ENCODE measurements around the gene CSTB.

Gene CSTB

DNA sequence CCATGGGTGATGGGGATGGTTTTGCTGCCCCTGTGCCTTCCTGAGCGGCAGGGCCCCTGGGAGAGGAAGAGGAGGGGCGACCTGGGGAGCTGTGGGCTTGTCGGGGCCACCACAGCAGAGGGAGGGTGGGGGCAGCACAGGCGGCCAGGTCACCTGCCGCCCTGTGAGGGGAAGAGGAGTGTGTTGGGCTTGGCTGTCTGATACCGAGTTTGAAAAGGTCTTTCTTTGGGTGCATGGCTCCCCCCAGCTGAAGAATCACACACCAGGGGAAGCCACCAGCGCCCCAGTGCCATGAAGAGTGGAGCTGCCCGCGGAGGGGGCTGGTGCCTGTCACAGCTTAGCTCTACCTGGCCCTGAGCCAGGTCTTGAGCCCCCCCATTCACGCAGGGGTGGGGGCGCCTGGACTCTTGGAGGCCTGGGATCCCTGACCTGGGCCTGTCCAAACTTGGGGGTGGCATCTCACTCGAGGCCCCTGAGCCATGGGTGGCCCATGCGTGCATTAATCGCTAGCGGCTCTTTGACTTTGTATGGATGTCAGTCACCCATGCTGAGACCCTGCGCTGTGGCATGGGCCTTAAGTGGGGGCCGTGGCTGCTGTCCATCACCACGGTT lies 26.4 kb downstream of the CSTB start:
- TF ChIP-seq, protein P1, sequence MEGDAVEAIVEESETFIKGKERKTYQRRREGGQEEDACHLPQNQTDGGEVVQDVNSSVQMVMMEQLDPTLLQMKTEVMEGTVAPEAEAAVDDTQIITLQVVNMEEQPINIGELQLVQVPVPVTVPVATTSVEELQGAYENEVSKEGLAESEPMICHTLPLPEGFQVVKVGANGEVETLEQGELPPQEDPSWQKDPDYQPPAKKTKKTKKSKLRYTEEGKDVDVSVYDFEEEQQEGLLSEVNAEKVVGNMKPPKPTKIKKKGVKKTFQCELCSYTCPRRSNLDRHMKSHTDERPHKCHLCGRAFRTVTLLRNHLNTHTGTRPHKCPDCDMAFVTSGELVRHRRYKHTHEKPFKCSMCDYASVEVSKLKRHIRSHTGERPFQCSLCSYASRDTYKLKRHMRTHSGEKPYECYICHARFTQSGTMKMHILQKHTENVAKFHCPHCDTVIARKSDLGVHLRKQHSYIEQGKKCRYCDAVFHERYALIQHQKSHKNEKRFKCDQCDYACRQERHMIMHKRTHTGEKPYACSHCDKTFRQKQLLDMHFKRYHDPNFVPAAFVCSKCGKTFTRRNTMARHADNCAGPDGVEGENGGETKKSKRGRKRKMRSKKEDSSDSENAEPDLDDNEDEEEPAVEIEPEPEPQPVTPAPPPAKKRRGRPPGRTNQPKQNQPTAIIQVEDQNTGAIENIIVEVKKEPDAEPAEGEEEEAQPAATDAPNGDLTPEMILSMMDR (conservative IDR thresholded peaks at IDR 0.05): no peak
- no peak overlapping the region for H3K27ac ChIP-seq

DNA sequence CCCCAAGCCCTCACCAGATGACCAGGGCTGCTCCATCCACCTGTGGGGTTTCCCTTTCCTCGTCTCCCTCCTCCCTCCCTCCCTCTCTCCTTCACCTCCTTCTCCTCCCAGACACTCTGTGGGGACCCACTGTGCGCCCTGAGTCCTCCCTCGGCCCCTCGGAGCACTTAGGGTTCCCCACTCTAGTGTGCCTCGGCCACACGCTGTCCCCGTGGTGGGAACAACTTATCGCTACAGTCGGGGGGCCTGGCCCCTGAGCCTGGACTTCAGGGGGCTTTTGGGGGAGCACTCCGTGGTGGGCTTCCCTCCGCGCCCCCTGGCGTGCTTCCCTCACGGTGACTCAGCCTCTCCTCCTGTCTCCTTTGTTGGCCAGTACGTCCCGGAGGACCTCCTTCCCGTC lies 27.5 kb downstream of the CSTB start:
- H3K27ac ChIP-seq: no peak overlapping the region
- TF ChIP-seq, protein P1 (conservative IDR thresholded peaks at IDR 0.05): no peak

DNA sequence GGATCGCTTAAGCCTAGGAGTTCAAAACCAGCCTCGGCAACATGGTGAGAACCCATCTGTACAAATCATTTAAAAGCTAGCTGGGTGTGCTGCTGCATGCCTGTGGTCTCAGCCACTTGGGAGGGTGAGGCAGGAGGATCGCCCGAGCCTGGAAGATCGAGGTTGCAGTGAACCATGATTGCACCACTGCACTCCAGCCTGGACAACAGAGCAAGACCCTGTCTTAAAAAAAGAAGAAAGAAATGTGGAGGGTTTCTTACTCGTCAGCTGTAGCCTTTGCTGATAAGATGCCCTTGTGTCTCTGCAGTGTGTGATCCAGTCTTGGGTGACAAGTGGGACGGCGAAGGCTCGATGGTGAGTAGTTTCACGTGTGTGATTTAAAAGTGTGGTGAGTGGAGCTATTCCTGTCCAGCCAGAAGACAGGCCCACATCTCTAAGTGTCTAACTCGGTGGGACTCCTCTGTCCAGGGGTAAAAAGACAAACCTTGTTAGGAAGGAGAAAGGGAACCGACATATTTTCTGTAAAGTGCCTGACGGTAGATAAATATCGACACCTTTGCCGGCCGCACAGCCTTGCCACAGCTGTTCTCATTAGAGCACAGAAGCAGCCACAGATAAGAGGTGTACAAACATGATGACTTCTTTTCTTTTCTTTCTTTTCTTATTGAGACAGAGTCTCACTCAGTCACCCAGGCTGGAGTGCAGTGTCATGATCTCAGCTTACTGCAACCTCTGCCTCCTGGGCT lies 30.2 kb downstream of the CSTB start:
- H3K27ac ChIP-seq: no peak overlapping the region
- TF ChIP-seq, protein P1 (conservative IDR thresholded peaks at IDR 0.05): no peak

DNA sequence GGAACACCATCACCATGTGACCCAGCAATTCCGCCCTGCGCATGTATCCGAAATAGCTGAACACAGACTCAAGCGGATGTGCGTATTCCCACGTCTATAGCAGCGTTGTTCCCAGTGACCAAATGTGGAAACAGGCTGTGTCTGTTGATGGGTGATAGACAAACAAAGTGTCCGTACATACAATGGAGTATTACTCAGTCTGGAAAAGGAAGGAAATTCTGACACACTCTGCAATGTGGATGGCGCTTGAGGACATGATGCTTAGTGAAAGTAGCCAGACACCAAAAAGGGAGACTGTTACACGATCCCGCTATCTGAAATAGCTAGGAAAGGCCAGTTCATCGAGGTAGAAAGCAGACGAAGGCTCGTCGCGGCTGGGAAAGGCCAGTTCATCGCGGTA lies 31.4 kb downstream of the CSTB start:
- TF ChIP-seq, protein P1 (conservative IDR thresholded peaks at IDR 0.05): no peak
- no peak overlapping the region for H3K27ac ChIP-seq

DNA sequence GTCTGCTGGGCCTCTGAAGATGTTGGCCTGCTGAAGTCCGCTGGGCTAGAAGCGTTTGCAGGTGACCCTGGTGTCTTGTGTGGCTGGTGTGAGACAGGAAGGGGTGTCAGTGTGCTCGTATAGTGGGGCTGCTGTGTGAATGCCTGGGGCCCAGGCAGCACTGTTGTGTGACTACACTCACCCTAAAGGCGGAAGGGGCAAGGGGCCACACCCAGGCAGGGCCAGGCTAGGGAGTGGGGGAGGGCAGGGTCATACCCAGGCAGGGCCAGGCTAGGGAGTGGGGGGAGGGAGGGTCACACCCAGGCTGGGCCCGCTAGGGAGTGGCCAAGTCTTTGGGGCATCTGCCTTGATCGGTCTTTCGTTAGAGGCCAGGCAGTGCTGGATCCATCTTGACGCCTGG lies 32.2 kb downstream of the CSTB start:
- H3K27ac ChIP-seq: no peak overlapping the region
- TF ChIP-seq, protein P1 (conservative IDR thresholded peaks at IDR 0.05): no peak

DNA sequence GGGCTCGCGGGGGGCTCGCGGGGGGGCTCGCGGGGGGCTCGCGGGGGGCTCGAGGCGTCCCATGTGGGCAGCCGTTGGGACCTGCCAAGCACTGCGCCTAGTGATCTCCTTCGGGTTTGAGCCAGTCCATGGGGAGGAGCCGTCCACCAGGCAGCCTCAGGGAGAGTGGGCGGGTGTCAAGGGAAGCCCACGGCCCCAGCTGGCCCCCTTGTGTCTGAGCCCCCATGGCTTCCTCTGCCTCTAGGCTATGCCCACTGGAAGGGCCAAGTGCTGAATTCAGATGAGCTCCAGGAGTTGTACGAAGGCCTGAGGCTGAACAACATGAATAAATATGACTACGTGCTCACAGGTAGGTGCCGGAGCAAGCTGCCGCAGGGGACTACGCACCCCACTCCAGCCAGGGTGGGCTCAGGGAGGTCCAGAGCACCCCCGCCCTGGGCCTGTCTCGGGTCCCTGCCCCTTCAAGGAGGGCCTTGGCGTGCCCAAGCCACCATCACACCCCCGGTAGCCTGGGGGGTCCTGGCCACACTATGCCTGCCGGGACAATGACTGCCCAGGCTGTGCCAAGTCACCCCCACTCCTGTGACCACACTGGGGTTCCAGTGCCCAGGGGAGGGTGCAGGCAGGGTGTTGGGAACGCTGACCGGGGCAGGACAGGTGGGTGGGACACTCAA lies 34.5 kb downstream of the CSTB start:
- H3K27ac ChIP-seq: no peak overlapping the region
- TF ChIP-seq, protein P1 (conservative IDR thresholded peaks at IDR 0.05): no peak

DNA sequence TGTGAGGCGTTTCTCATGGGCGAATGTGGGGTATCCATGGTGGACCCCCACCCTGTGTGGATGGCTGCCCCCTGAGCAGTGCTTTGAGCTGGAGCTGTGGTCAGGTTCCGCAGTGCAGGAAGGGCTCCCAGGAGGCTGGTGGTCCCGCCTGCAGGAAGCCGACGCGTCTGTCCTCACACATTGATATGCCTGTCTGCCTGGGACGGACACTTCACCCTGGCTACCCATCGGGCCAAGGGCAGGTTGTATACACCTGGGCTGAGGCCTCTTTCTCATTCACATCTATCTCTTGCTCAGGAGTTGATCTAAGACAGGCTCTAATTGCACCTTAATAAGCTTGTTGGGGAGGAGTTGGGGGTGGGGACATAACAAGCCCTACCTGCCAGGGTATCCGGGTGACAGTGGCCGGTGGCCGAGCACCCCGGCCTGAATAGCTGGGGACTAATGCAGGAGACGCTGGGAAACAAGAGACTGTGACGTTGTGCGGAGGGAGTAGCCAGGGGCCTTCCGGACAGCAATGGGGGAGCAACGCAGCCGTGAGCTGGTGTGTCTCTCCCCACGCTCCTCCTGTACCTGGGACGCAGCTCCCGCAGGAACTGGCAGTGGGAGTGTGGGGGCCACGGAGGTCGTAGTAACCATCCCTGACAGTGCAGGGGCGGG lies 35.5 kb downstream of the CSTB start:
- TF ChIP-seq, protein P1 (conservative IDR thresholded peaks at IDR 0.05): no peak
- H3K27ac ChIP-seq: no peak overlapping the region

Data from VCaP (cell line).